CD4-positive, alpha-beta T cell (primary cell): ENCODE results near the gene GJC3. TPM values are rescaled to one million over a fixed set of nuclear protein-coding genes. Genes with fewer than 3 reads are reported as not detected.
"Not testable (repeated sequence)": the region's sequence is repeated elsewhere in the genome, so short reads cannot be mapped to it uniquely, and the experiment has no call there.

Experiments
- ATAC-seq: fragments of 200-7000 bp; cut with Tn5 transposase; one replicate; pipeline ENCODE4 v1.10.0; 2022; ENCODE audit warnings: mild to moderate bottlenecking; ENCODE audit not compliant: poor library complexity
- CTCF ChIA-PET: fragments of 350-600 bp; sonication (Branson Sonifier 250); formaldehyde crosslinking; loops from one replicate; lab custom pipeline; 2021; ENCODE audit warnings: antibody characterized with exemption, inconsistent platforms; lab: Charles Lee
- POLR2A ChIA-PET: fragments of 350-600 bp; sonication (Branson Sonifier 250); formaldehyde crosslinking; loops from one replicate; lab custom pipeline; 2021; ENCODE audit warnings: antibody characterized with exemption, inconsistent platforms; lab: Charles Lee
- DNase-seq, 14 experiments: peaks; one replicate each; pipeline ENCODE4 v3.0.0-alpha.2; 2013 to 2020; ENCODE audit warnings: mixed read lengths in 2 of 14
- H3K27ac ChIP-seq, 2 donors: one replicate each; pipeline versions ENCODE4 v1.5.1 to v1.7.0; 2013; ENCODE audit warnings: low read length in 2 of 2, low read depth in 1 of 2, mild to moderate bottlenecking in 1 of 2
- H3K27me3 ChIP-seq, 2 experiments: 1 replicate in 1 of 2; 2 replicates in 1 of 2; pipeline versions ENCODE4 v1.6.1 to v1.7.0; 2013; ENCODE audit warnings: low read length in 2 of 2, control low read depth in 1 of 2, mild to moderate bottlenecking in 1 of 2, moderate library complexity in 1 of 2; ENCODE audit not compliant: insufficient read depth in 2 of 2, control insufficient read depth in 1 of 2
- H3K36me3 ChIP-seq: one replicate; pipeline ENCODE4 v1.6.1; 2013; ENCODE audit warnings: low read length, control low read depth; ENCODE audit not compliant: insufficient read depth
- H3K4me1 ChIP-seq: one replicate; pipeline ENCODE4 v1.6.1; 2013; ENCODE audit warnings: low read length, control low read depth; ENCODE audit not compliant: insufficient read depth
- H3K4me3 ChIP-seq: one replicate; pipeline ENCODE4 v1.5.1; 2013; ENCODE audit warnings: mild to moderate bottlenecking, low read length, moderate library complexity
- H3K9me3 ChIP-seq, 2 experiments: 1 replicate in 1 of 2; 2 replicates in 1 of 2; pipeline versions ENCODE4 v1.6.1 to v1.7.0; 2013; ENCODE audit warnings: low read length in 2 of 2, mild to moderate bottlenecking in 2 of 2, control low read depth in 1 of 2, moderate library complexity in 1 of 2; ENCODE audit not compliant: control insufficient read depth in 1 of 2, insufficient read depth in 1 of 2
- H3K27ac Mint-ChIP-seq: one replicate; pipeline ENCODE4 v1.8.0; 2020; ENCODE audit warnings: mixed read lengths
- H3K27me3 Mint-ChIP-seq: one replicate; pipeline ENCODE4 v1.8.0; 2021; ENCODE audit warnings: mixed read lengths
- H3K36me3 Mint-ChIP-seq: one replicate; pipeline ENCODE4 v1.8.0; 2021; ENCODE audit warnings: low read depth, mixed read lengths
- H3K4me1 Mint-ChIP-seq: one replicate; pipeline ENCODE4 v1.8.0; 2021; ENCODE audit warnings: low read depth, mixed read lengths
- H3K4me3 Mint-ChIP-seq: one replicate; pipeline ENCODE4 v1.8.0; 2020; ENCODE audit warnings: mild to moderate bottlenecking, mixed read lengths
- H3K9me3 Mint-ChIP-seq: one replicate; pipeline ENCODE4 v1.8.0; 2020; ENCODE audit warnings: mixed read lengths
- CTCF ChIP-seq: fragments of 200-600 bp; IDR thresholded peaks from one replicate; pipeline ENCODE4 v1.8.0; 2022; ENCODE audit warnings: antibody characterized with exemption, mild to moderate bottlenecking
- intact Hi-C, 2 experiments: fragments of 100-400 bp; cut with DNase I in 1 of 2; cut with micrococcal nuclease in 1 of 2; formaldehyde crosslinking; loops; one replicate each; pipeline versions ENCODE4 v1.15.1 to v1.9.0; 2023 to 2025; cut with DNase I, micrococcal nuclease
- total RNA-seq, 174 experiments: library from RNA in 2 of 174; stranded (reverse) in 2 of 174; gene quantifications; one replicate each; pipeline ENCODE4 v1.2.3 and lab custom pipeline; 2021 to 2026

GJC3 gene
- total RNA-seq, 2 experiments from 2014 or later: 0.25 to 0.36 TPM

DNA sequence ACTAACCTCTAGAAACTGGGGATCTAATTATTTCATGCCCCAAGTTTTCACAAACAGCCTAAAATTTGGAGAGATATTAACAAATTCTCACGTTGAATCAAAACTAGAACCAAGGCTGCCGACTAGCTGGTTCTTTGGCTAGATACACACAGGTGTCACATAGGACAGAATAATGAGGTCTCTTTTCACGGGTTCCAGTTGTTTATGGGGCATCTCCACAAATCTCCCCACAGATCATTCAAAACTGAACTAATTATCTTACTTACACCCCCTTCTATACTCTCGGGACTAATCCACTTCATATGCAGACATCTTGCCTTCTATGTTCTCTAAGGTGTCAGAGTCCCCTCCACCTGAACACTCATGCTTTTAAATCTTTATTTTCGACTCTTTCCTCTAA lies 36.1 kb downstream of the GJC3 start:
- no peaks in the 10 kb centered on the region for H3K4me1 Mint-ChIP-seq
- no peak for ATAC-seq

DNA sequence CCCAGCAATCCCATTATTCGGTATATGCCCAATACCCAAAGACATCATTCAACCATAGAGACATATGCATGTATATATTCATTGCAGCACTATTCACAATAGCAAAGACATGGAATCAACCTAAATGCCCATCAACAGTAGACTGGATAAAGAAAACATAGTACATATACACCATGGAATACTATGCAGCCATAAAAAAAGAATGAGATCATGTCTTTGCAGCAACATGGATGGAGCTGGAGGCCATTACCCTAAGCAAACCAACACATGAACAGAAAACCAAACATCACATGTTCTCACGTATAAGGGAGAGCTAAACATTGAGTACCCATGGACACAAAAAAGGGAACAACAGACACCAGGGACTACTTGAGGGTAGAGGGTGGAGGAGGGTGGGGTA lies 39.1 kb downstream of the GJC3 start:
- H3K4me3 Mint-ChIP-seq, H3K9me3 Mint-ChIP-seq, H3K27me3 Mint-ChIP-seq, H3K9me3 ChIP-seq, H3K27ac ChIP-seq, H3K4me1 ChIP-seq, CTCF ChIA-PET, H3K27ac Mint-ChIP-seq, H3K4me1 Mint-ChIP-seq, H3K4me3 ChIP-seq, H3K27me3 ChIP-seq, DNase-seq, ATAC-seq, POLR2A ChIA-PET, intact Hi-C loops: not testable (repeated sequence)
- peaks cover 65% of the 10 kb centered on the region for H3K36me3 Mint-ChIP-seq
- H3K36me3 ChIP-seq: peaks cover 32% of the 10 kb centered on the region

More for the DNA sequence above, 36.1 kb downstream of the GJC3 start:
- no peak for DNase-seq
- Mint-ChIP-seq H3K27ac (no peak overlapping the region), H3K4me3 (no peak overlapping the region), H3K9me3 (peaks cover 3% of the 10 kb centered on the region), H3K27me3 (no peaks in the 10 kb centered on the region), H3K36me3 (peaks cover 57% of the 10 kb centered on the region)
- no peak for TF ChIP-seq CTCF
- ChIA-PET POLR2A (no interaction called here), CTCF (no interaction called here)
- intact Hi-C loops: no loop called here
- Histone ChIP-seq H3K27ac (no peak overlapping the region), H3K36me3 (peaks cover 37% of the 10 kb centered on the region), H3K9me3 (no peaks in the 10 kb centered on the region), H3K4me3 (no peak overlapping the region), H3K27me3 (no peaks in the 10 kb centered on the region), H3K4me1 (peaks cover 6% of the 10 kb centered on the region)

DNA sequence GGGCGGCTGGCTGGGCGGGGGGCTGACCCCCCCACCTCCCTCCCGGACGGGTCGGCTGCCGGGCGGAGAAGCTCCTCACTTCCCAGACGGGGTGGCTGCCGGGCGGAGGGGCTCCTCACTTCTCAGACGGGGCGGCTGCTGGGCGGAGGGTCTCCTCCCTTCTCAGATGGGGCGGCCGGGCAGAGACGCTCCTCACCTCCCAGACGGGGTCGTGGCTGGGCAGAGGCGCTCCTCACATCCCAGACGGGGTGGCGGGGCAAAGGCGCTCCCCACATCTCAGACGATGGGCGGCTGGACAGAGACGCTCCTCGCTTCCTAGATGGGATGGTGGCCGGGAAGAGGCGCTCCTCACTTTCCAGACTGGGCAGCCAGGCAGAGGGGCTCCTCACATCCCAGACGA lies 41.1 kb downstream of the GJC3 start:
- CTCF ChIA-PET, H3K27ac ChIP-seq, H3K4me1 ChIP-seq, H3K27ac Mint-ChIP-seq, H3K27me3 ChIP-seq, H3K9me3 Mint-ChIP-seq, H3K27me3 Mint-ChIP-seq, POLR2A ChIA-PET, ATAC-seq, H3K9me3 ChIP-seq, H3K4me3 ChIP-seq, H3K4me3 Mint-ChIP-seq, intact Hi-C loops, DNase-seq, H3K4me1 Mint-ChIP-seq: not testable (repeated sequence)
- peaks cover 32% of the 10 kb centered on the region for H3K36me3 ChIP-seq
- peaks cover 60% of the 10 kb centered on the region for H3K36me3 Mint-ChIP-seq

- Mint-ChIP-seq H3K27ac (no peak overlapping the region), H3K9me3 (no peaks in the 10 kb centered on the region), H3K4me3 (no peak overlapping the region), H3K27me3 (no peaks in the 10 kb centered on the region), H3K36me3 (peaks cover 6% of the 10 kb centered on the region), H3K4me1 (no peaks in the 10 kb centered on the region)
- no peak for DNase-seq
- CTCF ChIA-PET: no interaction called here
- Histone ChIP-seq H3K27ac (no peak overlapping the region), H3K27me3 (no peaks in the 10 kb centered on the region), H3K4me3 (no peak overlapping the region), H3K9me3 (no peaks in the 10 kb centered on the region), H3K4me1 (no peaks in the 10 kb centered on the region), H3K36me3 (no peaks in the 10 kb centered on the region)
- ATAC-seq: no peak
- POLR2A ChIA-PET: no interaction called here
- intact Hi-C loops: no loop called here
- TF ChIP-seq CTCF: no peak
These were observed 48.0 kb downstream of the GJC3 start for GRCh38 chr7:99881370-99881769.
